ENCODE data around the gene LIM2. TPM values are rescaled to one million over a fixed set of nuclear protein-coding genes. Genes with fewer than 3 reads are reported as not detected.

LIM2 gene
- total and polyA plus RNA-seq, 2 experiments from 2014 or later: not detected

DNA sequence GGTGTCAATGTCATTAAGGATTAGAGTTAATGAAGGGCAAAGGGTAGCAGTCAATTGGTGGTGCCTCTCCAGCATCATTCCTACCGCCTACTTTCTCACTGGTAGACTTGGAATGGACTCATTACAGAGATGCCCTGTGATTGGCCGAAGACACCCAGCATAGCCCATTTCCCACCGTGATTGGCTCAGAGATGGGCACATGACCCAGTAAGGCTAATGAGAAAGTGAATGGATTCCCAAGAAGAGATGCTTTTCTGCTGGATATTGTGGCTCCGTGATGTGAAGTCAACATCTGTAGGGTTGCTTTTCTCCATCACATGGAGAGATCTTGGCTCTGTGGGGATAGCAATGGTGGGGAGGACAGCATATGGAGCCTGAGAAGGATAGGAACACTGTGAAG lies 57.4 kb downstream of the LIM2 start:
- no peaks in the 10 kb centered on the region for H3K9me3 ChIP-seq (ENCODE audit: low read depth)
- no peak for DNase-seq (ENCODE audit: low spot score)
- H3K4me3 ChIP-seq: no peak overlapping the region
- TF ChIP-seq EZH2 (IDR thresholded peaks at IDR 0.05; ENCODE audit: borderline replicate concordance) (no peak), EZH2phosphoT487 (IDR thresholded peaks at IDR 0.05; ENCODE audit: low read depth, severe bottlenecking, unreplicated experiment) (no peak)
- TF ChIP-seq, protein P1, sequence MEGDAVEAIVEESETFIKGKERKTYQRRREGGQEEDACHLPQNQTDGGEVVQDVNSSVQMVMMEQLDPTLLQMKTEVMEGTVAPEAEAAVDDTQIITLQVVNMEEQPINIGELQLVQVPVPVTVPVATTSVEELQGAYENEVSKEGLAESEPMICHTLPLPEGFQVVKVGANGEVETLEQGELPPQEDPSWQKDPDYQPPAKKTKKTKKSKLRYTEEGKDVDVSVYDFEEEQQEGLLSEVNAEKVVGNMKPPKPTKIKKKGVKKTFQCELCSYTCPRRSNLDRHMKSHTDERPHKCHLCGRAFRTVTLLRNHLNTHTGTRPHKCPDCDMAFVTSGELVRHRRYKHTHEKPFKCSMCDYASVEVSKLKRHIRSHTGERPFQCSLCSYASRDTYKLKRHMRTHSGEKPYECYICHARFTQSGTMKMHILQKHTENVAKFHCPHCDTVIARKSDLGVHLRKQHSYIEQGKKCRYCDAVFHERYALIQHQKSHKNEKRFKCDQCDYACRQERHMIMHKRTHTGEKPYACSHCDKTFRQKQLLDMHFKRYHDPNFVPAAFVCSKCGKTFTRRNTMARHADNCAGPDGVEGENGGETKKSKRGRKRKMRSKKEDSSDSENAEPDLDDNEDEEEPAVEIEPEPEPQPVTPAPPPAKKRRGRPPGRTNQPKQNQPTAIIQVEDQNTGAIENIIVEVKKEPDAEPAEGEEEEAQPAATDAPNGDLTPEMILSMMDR (IDR thresholded peaks at IDR 0.05; ENCODE audit: poor library complexity): no peak
- no peak overlapping the region for H3K4me2 ChIP-seq
- no peaks in the 10 kb centered on the region for H3K9me2 ChIP-seq (replicated peaks; ENCODE audit: insufficient read depth)
- H3K79me2 ChIP-seq: no peaks in the 10 kb centered on the region
- WGBS (ENCODE audit: low lambda C conversion rate, missing lambda C conversion rate): 94% methylated on average over 4 of the region's 4 CpGs
- no peaks in the 10 kb centered on the region for H4K20me1 ChIP-seq (ENCODE audit: insufficient read depth, poor library complexity, severe bottlenecking)
- H3K4me1 ChIP-seq (ENCODE audit: insufficient read depth): no peaks in the 10 kb centered on the region
- no peak overlapping the region for H3K27ac ChIP-seq
- H3K36me3 ChIP-seq (replicated peaks; ENCODE audit: insufficient read depth, low read depth): no peaks in the 10 kb centered on the region
- H2AFZ ChIP-seq: no peak overlapping the region
- no peaks in the 10 kb centered on the region for H3K27me3 ChIP-seq

Other genes with a start within 250 kb of the LIM2 start
- 0.53 and 0.84 TPM in 2 replicates for gene SIGLEC7, start 245.7 kb downstream of the LIM2 start, total RNA-seq
- 0.24 and 0.72 TPM in 2 replicates for gene SIGLEC7, start 245.7 kb downstream of the LIM2 start, polyA plus RNA-seq
- gene CD33, start 162.9 kb downstream of the LIM2 start, total RNA-seq: 0.23 TPM in 1 of 2 replicates, not detected in the other
- gene CD33, start 162.9 kb downstream of the LIM2 start, polyA plus RNA-seq: 0.57 TPM in 1 of 2 replicates, not detected in the other
- gene SIGLECL1, start 136.9 kb downstream of the LIM2 start, total RNA-seq: not detected in 2 replicates
- not detected in 2 replicates for gene SIGLECL1, start 136.9 kb downstream of the LIM2 start, polyA plus RNA-seq
- 3.9 and 5.0 TPM in 2 replicates for gene IGLON5, start 76.3 kb downstream of the LIM2 start, total RNA-seq
- gene IGLON5, start 76.3 kb downstream of the LIM2 start, polyA plus RNA-seq: 2.4 and 4.3 TPM in 2 replicates
- gene VSIG10L, start 45.8 kb downstream of the LIM2 start, total RNA-seq: 2.5 and 3.4 TPM in 2 replicates
- 7.6 and 7.8 TPM in 2 replicates for gene VSIG10L, start 45.8 kb downstream of the LIM2 start, polyA plus RNA-seq
- 167 and 190 TPM in 2 replicates for gene ETFB, start 21.6 kb downstream of the LIM2 start, total RNA-seq
- gene ETFB, start 21.6 kb downstream of the LIM2 start, polyA plus RNA-seq: 237 and 248 TPM in 2 replicates
- 1.2 TPM in 1 of 2 replicates, not detected in the other for gene CLDND2, start 19.0 kb downstream of the LIM2 start, total RNA-seq
- gene CLDND2, start 19.0 kb downstream of the LIM2 start, polyA plus RNA-seq: 6.8 and 7.2 TPM in 2 replicates
- gene NKG7, start 15.3 kb downstream of the LIM2 start, total RNA-seq: not detected in 2 replicates
- gene NKG7, start 15.3 kb downstream of the LIM2 start, polyA plus RNA-seq: 0.44 TPM in 1 of 2 replicates, not detected in the other
- gene C19orf84, start 2.6 kb upstream of the LIM2 start, total RNA-seq: 0.37 TPM in 1 of 2 replicates, not detected in the other
- 0.16 TPM in 1 of 2 replicates, not detected in the other for gene C19orf84, start 2.6 kb upstream of the LIM2 start, polyA plus RNA-seq
- gene SIGLEC10, start 29.7 kb upstream of the LIM2 start, total RNA-seq: 1.0 and 1.6 TPM in 2 replicates
- gene SIGLEC10, start 29.7 kb upstream of the LIM2 start, polyA plus RNA-seq: 0.84 TPM in 1 of 2 replicates, not detected in the other
- 0.13 and 1.2 TPM in 2 replicates for gene SIGLEC8, start 70.5 kb upstream of the LIM2 start, total RNA-seq
- 0.28 TPM in 1 of 2 replicates, not detected in the other for gene SIGLEC8, start 70.5 kb upstream of the LIM2 start, polyA plus RNA-seq
- gene CEACAM18, start 90.6 kb upstream of the LIM2 start, total RNA-seq: not detected in 2 replicates
- 0.19 TPM in 1 of 2 replicates, not detected in the other for gene CEACAM18, start 90.6 kb upstream of the LIM2 start, polyA plus RNA-seq
- gene SIGLEC12, start 113.8 kb upstream of the LIM2 start, total RNA-seq: not detected in 2 replicates
- 0.11 and 0.29 TPM in 2 replicates for gene SIGLEC12, start 113.8 kb upstream of the LIM2 start, polyA plus RNA-seq
- not detected in 2 replicates for gene SIGLEC6, start 143.7 kb upstream of the LIM2 start, total RNA-seq
- gene SIGLEC6, start 143.7 kb upstream of the LIM2 start, polyA plus RNA-seq: not detected in 2 replicates
- gene ZNF175, start 183.3 kb upstream of the LIM2 start, total RNA-seq: 3.9 and 4.1 TPM in 2 replicates
- gene ZNF175, start 183.3 kb upstream of the LIM2 start, polyA plus RNA-seq: 0.67 and 1.1 TPM in 2 replicates
- gene SIGLEC5, start 242.4 kb upstream of the LIM2 start, total RNA-seq: not detected in 2 replicates
- gene SIGLEC5, start 242.4 kb upstream of the LIM2 start, polyA plus RNA-seq: not detected in 2 replicates